ENCODE measurements around the gene RIPK3.

DNA sequence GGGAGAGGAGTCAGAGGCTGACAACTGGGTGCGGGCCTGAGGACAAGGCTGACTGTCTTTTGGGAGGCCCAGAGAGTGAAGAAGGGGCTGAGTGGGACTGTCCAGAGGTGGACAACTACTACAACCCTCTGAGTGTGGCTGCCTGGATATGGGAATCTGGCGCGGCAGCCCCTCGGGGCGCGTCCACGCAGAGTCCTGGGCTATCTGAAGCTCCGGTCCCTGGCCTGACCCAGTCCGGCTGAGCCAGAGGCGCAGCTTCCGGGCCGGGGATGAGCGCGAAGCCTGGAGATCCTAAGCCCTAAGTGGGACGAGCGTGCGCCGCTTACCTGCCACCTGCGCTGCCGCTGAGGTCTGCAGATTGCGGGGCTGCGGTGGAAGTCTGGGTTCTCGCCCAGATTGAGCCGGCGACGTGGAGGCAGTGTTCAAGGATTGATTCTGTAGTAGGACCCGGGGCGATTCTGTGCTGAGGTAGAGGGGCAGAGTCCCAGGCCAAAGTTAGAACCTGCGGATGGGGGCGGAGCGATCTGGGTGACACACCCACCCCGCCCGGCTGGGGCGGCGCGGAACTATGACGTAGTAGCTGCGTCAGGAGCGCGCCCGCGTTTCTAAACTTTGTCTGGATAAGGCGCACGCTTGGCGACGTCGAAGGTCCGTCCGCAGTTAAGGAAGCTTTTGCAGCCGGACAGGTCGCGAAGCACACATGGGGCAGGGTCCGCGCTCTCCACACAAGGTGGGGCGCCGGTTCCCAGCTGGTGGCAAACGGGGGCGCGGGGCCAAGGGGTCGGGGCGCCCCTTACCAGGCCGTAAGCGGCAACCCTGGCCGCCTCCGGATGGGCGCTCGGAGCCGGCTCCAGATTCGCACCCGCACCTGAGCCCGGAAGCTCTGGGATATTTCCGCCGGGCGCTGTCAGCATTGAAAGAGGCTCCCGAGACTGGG lies 40.3 kb downstream of the RIPK3 start, which contains the start of the genes DHRS1 and NOP9:
- TF ChIP-seq ZBTB33 (IDR thresholded peaks at IDR 0.05) (no peak), FOXA1 (IDR thresholded peaks at IDR 0.05) (peak; percentile 48), RAD21 (IDR thresholded peaks at IDR 0.05) (peak; percentile 10 to 38), TAF1 (conservative IDR thresholded peaks at IDR 0.05) (no peak), CTCF (IDR thresholded peaks at IDR 0.05; ENCODE audit: low read depth, low read length, missing input control) (no peak), YY1 (IDR thresholded peaks at IDR 0.05) (peak; percentile 65), SP1 (IDR thresholded peaks at IDR 0.05) (peak; percentile 74), GABPA (IDR thresholded peaks at IDR 0.05 in 1 of 2, conservative IDR thresholded peaks at IDR 0.05 in 1 of 2) (peak in 1 of 2 donors; percentile 61), RXRA (IDR thresholded peaks at IDR 0.05) (peak; percentile 27 to 58), ATF3 (IDR thresholded peaks at IDR 0.05) (no peak)

Data from liver (tissue), 3 donors.